Testis (tissue), 2 donors: ENCODE results near the gene IL18.

Experiments used
- CTCF ChIP-seq, 3 experiments: fragments of 450-650 bp in 2 of 3; fragments of 200-600 bp in 1 of 3; sonication (generic) in 1 of 3; IDR thresholded peaks; one replicate each; pipeline ENCODE4 v1.5.1; 2016 to 2019; ENCODE audit warnings: antibody characterized with exemption in 3 of 3, mild to moderate bottlenecking in 2 of 3, moderate library complexity in 1 of 3
- POLR2A ChIP-seq: fragments of 450-650 bp; IDR thresholded peaks from one replicate; pipeline ENCODE4 v1.6.1; 2017; ENCODE audit warnings: antibody characterized with exemption, mild to moderate bottlenecking, moderate library complexity

GRCh38 chr11:112106070-112106469 is 57.8 kb downstream of the IL18 start:
- TF ChIP-seq CTCF (IDR thresholded peaks at IDR 0.05) (no peak), POLR2A (no peak)
